ENCODE results near the gene ARIH2.

The ARIH2 gene

GRCh38 chr3:49021813-49022687 lies 103.4 kb downstream of the ARIH2 start, which contains the start of gene NDUFAF3:
TSS of gene NDUFAF3 (plus strand) at chr3:49022121. CDS start at chr3:49022145, 24 bp downstream.
- in situ Hi-C loops (cut with MboI; ENCODE audit: low pct_unique_long_range_greater_than_20kb, low sequenced_read_pairs, unreplicated experiment), result no loop called here
- DNase-seq (ENCODE audit: low spot score), result peak; percentile 92
- TF ChIP-seq, protein P1, sequence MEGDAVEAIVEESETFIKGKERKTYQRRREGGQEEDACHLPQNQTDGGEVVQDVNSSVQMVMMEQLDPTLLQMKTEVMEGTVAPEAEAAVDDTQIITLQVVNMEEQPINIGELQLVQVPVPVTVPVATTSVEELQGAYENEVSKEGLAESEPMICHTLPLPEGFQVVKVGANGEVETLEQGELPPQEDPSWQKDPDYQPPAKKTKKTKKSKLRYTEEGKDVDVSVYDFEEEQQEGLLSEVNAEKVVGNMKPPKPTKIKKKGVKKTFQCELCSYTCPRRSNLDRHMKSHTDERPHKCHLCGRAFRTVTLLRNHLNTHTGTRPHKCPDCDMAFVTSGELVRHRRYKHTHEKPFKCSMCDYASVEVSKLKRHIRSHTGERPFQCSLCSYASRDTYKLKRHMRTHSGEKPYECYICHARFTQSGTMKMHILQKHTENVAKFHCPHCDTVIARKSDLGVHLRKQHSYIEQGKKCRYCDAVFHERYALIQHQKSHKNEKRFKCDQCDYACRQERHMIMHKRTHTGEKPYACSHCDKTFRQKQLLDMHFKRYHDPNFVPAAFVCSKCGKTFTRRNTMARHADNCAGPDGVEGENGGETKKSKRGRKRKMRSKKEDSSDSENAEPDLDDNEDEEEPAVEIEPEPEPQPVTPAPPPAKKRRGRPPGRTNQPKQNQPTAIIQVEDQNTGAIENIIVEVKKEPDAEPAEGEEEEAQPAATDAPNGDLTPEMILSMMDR (IDR thresholded peaks at IDR 0.05; ENCODE audit: extremely low read depth, insufficient read depth, missing control alignments), result peak; percentile 97

GRCh38 chr3:49022688-49023171 lies 104.1 kb downstream of the ARIH2 start:
- no peak for DNase-seq (ENCODE audit: low spot score)
- TF ChIP-seq, protein P1 (IDR thresholded peaks at IDR 0.05; ENCODE audit: extremely low read depth, insufficient read depth, missing control alignments), result no peak
- in situ Hi-C loops (cut with MboI; ENCODE audit: low pct_unique_long_range_greater_than_20kb, low sequenced_read_pairs, unreplicated experiment), result no loop called here

DNA sequence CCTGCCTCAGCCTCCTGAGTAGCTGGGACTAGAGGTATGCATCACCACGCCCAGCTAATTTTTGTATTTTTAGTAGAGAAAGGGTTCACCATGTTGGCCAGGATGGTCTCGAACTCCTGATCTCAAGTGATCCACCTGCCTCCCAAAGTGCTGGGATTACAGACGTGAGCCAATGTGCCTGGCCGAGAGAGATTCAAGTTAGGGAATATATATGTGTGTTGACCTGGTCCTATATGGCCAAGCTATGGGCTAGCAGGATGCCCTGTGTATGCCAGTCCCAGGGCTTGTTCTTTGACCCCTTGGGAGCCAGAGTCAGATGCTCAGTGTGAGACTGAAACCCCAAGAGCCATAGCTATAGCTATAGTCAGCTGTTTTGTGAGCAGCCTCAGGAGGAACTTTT lies 105.1 kb downstream of the ARIH2 start:
- no peak for DNase-seq (ENCODE audit: low spot score)
- TF ChIP-seq, protein P1 (IDR thresholded peaks at IDR 0.05; ENCODE audit: extremely low read depth, insufficient read depth, missing control alignments), result no peak
- in situ Hi-C loops (cut with MboI; ENCODE audit: low pct_unique_long_range_greater_than_20kb, low sequenced_read_pairs, unreplicated experiment), result no loop called here

DNA sequence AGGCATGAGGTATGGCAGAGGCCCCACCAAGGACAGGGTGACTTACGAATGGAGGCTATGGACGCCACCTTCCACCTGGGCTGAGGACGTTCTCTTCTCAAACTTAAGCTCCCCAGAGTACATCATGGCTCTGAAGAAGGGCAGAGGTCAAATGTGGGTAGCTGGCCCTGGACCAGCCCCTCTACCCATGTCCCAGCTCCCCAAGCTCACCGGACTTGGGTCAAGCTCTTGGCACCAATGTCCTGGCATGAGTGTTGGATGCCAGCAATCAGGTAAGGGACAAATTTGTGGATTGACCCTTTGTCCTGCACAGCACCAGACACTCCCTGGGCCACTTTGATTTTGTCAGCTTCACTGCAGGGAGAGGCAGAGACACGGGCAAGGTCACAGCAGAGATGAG lies 105.8 kb downstream of the ARIH2 start:
- no peak for DNase-seq (ENCODE audit: low spot score)
- TF ChIP-seq, protein P1 (IDR thresholded peaks at IDR 0.05; ENCODE audit: extremely low read depth, insufficient read depth, missing control alignments), result no peak
- in situ Hi-C loops (cut with MboI; ENCODE audit: low pct_unique_long_range_greater_than_20kb, low sequenced_read_pairs, unreplicated experiment), result no loop called here

DNA sequence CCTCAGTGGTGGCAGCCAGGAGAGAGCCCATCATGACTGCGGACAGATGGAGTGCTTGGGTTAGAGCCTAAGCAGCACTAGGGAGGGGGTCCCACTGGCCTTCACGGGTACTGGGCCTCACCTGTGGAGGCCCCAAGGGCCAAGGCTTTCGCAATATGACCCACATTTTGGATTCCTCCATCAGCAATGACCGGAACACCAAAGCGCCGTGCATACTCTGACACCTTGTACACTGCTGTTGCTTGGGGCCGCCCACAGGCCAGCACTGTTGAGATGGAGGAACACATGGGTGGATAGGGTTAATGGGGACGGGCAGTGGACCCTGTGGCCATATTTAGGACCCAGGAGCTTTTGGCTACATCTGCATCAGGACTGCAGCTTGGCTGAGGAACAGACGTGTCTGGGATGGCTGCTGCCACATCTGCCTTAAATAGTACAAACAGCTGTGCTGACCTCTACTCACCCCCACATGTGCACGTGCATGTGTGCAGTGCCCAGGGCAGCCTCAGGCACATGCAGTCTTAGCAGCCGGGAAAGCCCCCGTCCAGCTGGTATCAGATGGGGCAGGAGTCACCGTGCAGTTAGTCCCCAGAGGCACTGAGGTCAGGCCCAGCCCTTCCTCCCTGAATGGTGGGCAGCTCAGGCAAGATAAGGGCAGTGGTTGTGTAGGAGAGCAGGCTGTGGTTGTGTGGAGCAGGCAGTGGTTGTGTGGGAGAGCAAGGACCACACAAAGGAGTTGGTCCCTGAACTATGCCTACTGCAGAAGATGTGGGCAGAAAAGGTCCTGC lies 106.6 kb downstream of the ARIH2 start:
- in situ Hi-C loops (cut with MboI; ENCODE audit: low pct_unique_long_range_greater_than_20kb, low sequenced_read_pairs, unreplicated experiment), result no loop called here
- TF ChIP-seq, protein P1 (IDR thresholded peaks at IDR 0.05; ENCODE audit: extremely low read depth, insufficient read depth, missing control alignments), result no peak
- no peak for DNase-seq (ENCODE audit: low spot score)

- no peak for DNase-seq (ENCODE audit: low spot score)
- TF ChIP-seq, protein P1 (IDR thresholded peaks at IDR 0.05; ENCODE audit: extremely low read depth, insufficient read depth, missing control alignments), result no peak
- in situ Hi-C loops (cut with MboI; ENCODE audit: low pct_unique_long_range_greater_than_20kb, low sequenced_read_pairs, unreplicated experiment), result no loop called here
These were observed 107.3 kb downstream of the ARIH2 start for GRCh38 chr3:49025793-49026520.
